22Rv1 (cell line): ENCODE results near the gene DLG1.

Source experiments
- ZFX ChIP-seq: fragments of 450-650 bp; IDR thresholded peaks from 2 replicates; pipeline ENCODE4 v1.6.1; 2017; ENCODE audit warnings: antibody characterized with exemption, borderline replicate concordance
- TF ChIP-seq, protein P1 (sequence below): fragments of 450-650 bp; IDR thresholded peaks from 2 replicates; pipeline ENCODE4 v1.5.1; 2017; ENCODE audit warnings: mild to moderate bottlenecking

GRCh38 chr3:197293605-197294237 lies 4.7 kb downstream of the DLG1 start:
- TF ChIP-seq, protein P1, sequence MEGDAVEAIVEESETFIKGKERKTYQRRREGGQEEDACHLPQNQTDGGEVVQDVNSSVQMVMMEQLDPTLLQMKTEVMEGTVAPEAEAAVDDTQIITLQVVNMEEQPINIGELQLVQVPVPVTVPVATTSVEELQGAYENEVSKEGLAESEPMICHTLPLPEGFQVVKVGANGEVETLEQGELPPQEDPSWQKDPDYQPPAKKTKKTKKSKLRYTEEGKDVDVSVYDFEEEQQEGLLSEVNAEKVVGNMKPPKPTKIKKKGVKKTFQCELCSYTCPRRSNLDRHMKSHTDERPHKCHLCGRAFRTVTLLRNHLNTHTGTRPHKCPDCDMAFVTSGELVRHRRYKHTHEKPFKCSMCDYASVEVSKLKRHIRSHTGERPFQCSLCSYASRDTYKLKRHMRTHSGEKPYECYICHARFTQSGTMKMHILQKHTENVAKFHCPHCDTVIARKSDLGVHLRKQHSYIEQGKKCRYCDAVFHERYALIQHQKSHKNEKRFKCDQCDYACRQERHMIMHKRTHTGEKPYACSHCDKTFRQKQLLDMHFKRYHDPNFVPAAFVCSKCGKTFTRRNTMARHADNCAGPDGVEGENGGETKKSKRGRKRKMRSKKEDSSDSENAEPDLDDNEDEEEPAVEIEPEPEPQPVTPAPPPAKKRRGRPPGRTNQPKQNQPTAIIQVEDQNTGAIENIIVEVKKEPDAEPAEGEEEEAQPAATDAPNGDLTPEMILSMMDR: no peak
- TF ChIP-seq ZFX: no peak
